ENCODE results near the gene ZNF732. TPM values are rescaled to one million over a fixed set of nuclear protein-coding genes. Genes with fewer than 3 reads are reported as not detected.
"Not testable (repeated sequence)": the region's sequence is repeated elsewhere in the genome, so short reads cannot be mapped to it uniquely, and the experiment has no call there.

Gene ZNF732
- total RNA-seq, 1 donor from 2014 or later: 0.79 TPM

GRCh38 chr4:271492-272103 lies 33.7 kb downstream of the ZNF732 start:
- no peaks in the 10 kb centered on the region for H3K36me3 ChIP-seq (ENCODE audit: control insufficient read depth, insufficient read depth, low read length)
- no peak for DNase-seq (ENCODE audit: low read depth)
- TF ChIP-seq, protein P1, sequence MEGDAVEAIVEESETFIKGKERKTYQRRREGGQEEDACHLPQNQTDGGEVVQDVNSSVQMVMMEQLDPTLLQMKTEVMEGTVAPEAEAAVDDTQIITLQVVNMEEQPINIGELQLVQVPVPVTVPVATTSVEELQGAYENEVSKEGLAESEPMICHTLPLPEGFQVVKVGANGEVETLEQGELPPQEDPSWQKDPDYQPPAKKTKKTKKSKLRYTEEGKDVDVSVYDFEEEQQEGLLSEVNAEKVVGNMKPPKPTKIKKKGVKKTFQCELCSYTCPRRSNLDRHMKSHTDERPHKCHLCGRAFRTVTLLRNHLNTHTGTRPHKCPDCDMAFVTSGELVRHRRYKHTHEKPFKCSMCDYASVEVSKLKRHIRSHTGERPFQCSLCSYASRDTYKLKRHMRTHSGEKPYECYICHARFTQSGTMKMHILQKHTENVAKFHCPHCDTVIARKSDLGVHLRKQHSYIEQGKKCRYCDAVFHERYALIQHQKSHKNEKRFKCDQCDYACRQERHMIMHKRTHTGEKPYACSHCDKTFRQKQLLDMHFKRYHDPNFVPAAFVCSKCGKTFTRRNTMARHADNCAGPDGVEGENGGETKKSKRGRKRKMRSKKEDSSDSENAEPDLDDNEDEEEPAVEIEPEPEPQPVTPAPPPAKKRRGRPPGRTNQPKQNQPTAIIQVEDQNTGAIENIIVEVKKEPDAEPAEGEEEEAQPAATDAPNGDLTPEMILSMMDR (IDR thresholded peaks at IDR 0.05; ENCODE audit: insufficient read depth, low read length, poor library complexity, severe bottlenecking): no peak
- no peak overlapping the region for H3K4me3 ChIP-seq (ENCODE audit: low read depth, low read length)
- no peaks in the 10 kb centered on the region for H3K27me3 ChIP-seq (ENCODE audit: control insufficient read depth, insufficient read depth, low read length)

- TF ChIP-seq, protein P1 (IDR thresholded peaks at IDR 0.05; ENCODE audit: insufficient read depth, low read length, poor library complexity, severe bottlenecking): peak; percentile 6
- H3K4me3 ChIP-seq (ENCODE audit: low read depth, low read length); H3K27me3 ChIP-seq (ENCODE audit: control insufficient read depth, insufficient read depth, low read length); H3K36me3 ChIP-seq (ENCODE audit: control insufficient read depth, insufficient read depth, low read length); DNase-seq (ENCODE audit: low read depth): not testable (repeated sequence)
Observed at GRCh38 chr4:259240-259639, 46.0 kb downstream of the ZNF732 start.

DNA sequence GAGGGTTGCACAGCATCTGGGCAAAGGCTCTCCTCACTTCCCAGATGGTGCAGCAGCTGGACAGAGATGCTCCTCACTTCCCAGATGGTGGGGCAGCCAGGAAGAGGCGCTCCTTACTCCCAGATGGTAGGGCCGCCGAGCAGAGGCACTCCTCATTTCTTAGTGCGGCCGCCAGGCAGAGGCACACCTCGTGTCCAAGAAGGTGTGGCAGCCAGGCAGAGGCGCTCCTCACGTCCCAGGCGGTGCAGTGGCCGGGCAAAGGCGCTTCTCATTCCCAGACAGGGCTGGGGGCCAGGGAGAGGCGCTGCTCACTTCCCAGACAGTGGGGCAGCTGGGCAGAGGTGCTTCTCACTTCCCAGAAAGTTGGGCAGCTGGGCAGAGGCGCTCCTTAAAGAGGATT lies 48.8 kb downstream of the ZNF732 start:
- no peaks in the 10 kb centered on the region for H3K36me3 ChIP-seq (ENCODE audit: control insufficient read depth, insufficient read depth, low read length)
- TF ChIP-seq, protein P1 (IDR thresholded peaks at IDR 0.05; ENCODE audit: insufficient read depth, low read length, poor library complexity, severe bottlenecking): no peak
- no peak for DNase-seq (ENCODE audit: low read depth)
- no peak overlapping the region for H3K4me3 ChIP-seq (ENCODE audit: low read depth, low read length)
- H3K27me3 ChIP-seq (ENCODE audit: control insufficient read depth, insufficient read depth, low read length): no peaks in the 10 kb centered on the region

GRCh38 chr4:253936-254756 lies 51.1 kb downstream of the ZNF732 start:
- DNase-seq (ENCODE audit: low read depth): no peak
- no peaks in the 10 kb centered on the region for H3K36me3 ChIP-seq (ENCODE audit: control insufficient read depth, insufficient read depth, low read length)
- H3K27me3 ChIP-seq (ENCODE audit: control insufficient read depth, insufficient read depth, low read length): no peaks in the 10 kb centered on the region
- no peak overlapping the region for H3K4me3 ChIP-seq (ENCODE audit: low read depth, low read length)
- TF ChIP-seq, protein P1 (IDR thresholded peaks at IDR 0.05; ENCODE audit: insufficient read depth, low read length, poor library complexity, severe bottlenecking): no peak

- TF ChIP-seq, protein P1 (IDR thresholded peaks at IDR 0.05; ENCODE audit: insufficient read depth, low read length, poor library complexity, severe bottlenecking): no peak
- no peak for DNase-seq (ENCODE audit: low read depth)
- H3K4me3 ChIP-seq (ENCODE audit: low read depth, low read length): no peak overlapping the region
- H3K27me3 ChIP-seq (ENCODE audit: control insufficient read depth, insufficient read depth, low read length): no peaks in the 10 kb centered on the region
- no peaks in the 10 kb centered on the region for H3K36me3 ChIP-seq (ENCODE audit: control insufficient read depth, insufficient read depth, low read length)
Observed at GRCh38 chr4:252065-252601, 53.1 kb downstream of the ZNF732 start.

All from kidney epithelial cell (primary cell).